HepG2 (cell line): ENCODE measurements around the gene KCTD16. TPM values are rescaled to one million over a fixed set of nuclear protein-coding genes. Genes with fewer than 3 reads are reported as not detected.

Experiments
- ATAC-seq: fragments of 200-7000 bp; cut with Tn5 transposase; 3 replicates; pipeline ENCODE4 v1.9.1; 2020; ENCODE audit warnings: mild to moderate bottlenecking, moderate library complexity
- BruUV-seq: library from RNA; stranded (reverse); fragments of 400-500 nt; replicated peaks from 2 replicates; lab custom pipeline; 2021; lab: Mats Ljungman, UMichigan
- CTCF ChIA-PET: fragments of 300-600 bp; formaldehyde crosslinking; extraction: SDS; loops from one replicate; lab custom pipeline; 2021; ENCODE audit warnings: low total read pairs, inconsistent platforms, low intra/inter-chr PET ratio; lab: Yijun Ruan, JAX
- POLR2A ChIA-PET: fragments of 350-600 bp; sonication (Branson Sonifier 250); formaldehyde crosslinking; loops from one replicate; lab custom pipeline; 2020; ENCODE audit warnings: antibody characterized with exemption, inconsistent platforms; lab: Yijun Ruan, JAX
- DNase-seq: peaks from one replicate; pipeline ENCODE4 v3.0.0-alpha.2; 2015; ENCODE audit warnings: low spot score
- FAIRE-seq: peaks from 3 replicates; lab custom pipeline; 2011; peaks lifted over from hg19 to GRCh38; lab: Jason Lieb, UNC
- H2AFZ ChIP-seq: one replicate; pipeline ENCODE4 v1.6.1; 2011; ENCODE audit warnings: low read length, inconsistent platforms
- H3K27ac ChIP-seq: fragments of 300-600 bp; 3 replicates; pipeline ENCODE4 v1.8.0; 2011; ENCODE audit warnings: mixed run types, mild to moderate bottlenecking, mixed read lengths, low read length, inconsistent platforms; ENCODE audit not compliant: insufficient read depth; ENCODE audit errors: extremely low read length
- H3K27me3 ChIP-seq, 2 experiments: fragments of 200-600 bp in 1 of 2; 2 replicates in 1 of 2; 3 replicates in 1 of 2; pipeline versions ENCODE4 v1.6.0 to v1.8.0; 2011; ENCODE audit warnings: low read length in 2 of 2, mild to moderate bottlenecking in 2 of 2, moderate library complexity in 2 of 2, inconsistent platforms in 1 of 2; ENCODE audit not compliant: insufficient read depth in 2 of 2, control insufficient read depth in 1 of 2
- H3K36me3 ChIP-seq, 2 experiments: fragments of 200-600 bp in 1 of 2; replicated peaks in 1 of 2; 2 replicates in 1 of 2; 3 replicates in 1 of 2; pipeline versions ENCODE4 v1.5.1 to v1.8.0; 2011; ENCODE audit warnings: low read length in 2 of 2, inconsistent platforms in 1 of 2; ENCODE audit not compliant: insufficient read depth in 2 of 2, control insufficient read depth in 1 of 2
- H3K4me1 ChIP-seq: 2 replicates; pipeline ENCODE4 v1.5.1; 2012; ENCODE audit warnings: low read length, inconsistent platforms; ENCODE audit not compliant: insufficient read depth
- H3K4me2 ChIP-seq: 2 replicates; pipeline ENCODE4 v1.6.0; 2011; ENCODE audit warnings: low read depth, low read length, inconsistent platforms
- H3K4me3 ChIP-seq, 3 experiments: fragments of 200-600 bp in 1 of 3; sonication (generic), shearing (Covaris generic) in 1 of 3; replicated peaks in 1 of 3; 2 replicates each; pipeline ENCODE4 v1.5.1; 2011 to 2016; ENCODE audit warnings: low read length in 3 of 3, inconsistent platforms in 2 of 3, low read depth in 2 of 3, mild to moderate bottlenecking in 2 of 3, control low read depth in 1 of 3, mixed read lengths in 1 of 3; ENCODE audit not compliant: insufficient read depth in 1 of 3
- H3K79me2 ChIP-seq: one replicate; pipeline ENCODE4 v1.6.1; 2011; ENCODE audit warnings: low read length, inconsistent platforms; ENCODE audit not compliant: insufficient read depth
- H3K9ac ChIP-seq: 2 replicates; pipeline ENCODE4 v1.6.0; 2011; ENCODE audit warnings: mild to moderate bottlenecking, low read depth, low read length, inconsistent platforms; ENCODE audit not compliant: insufficient read depth
- H3K9me3 ChIP-seq: 2 replicates; pipeline ENCODE4 v1.5.1; 2012; ENCODE audit warnings: mild to moderate bottlenecking, low read length
- H4K20me1 ChIP-seq: 2 replicates; pipeline ENCODE4 v1.6.0; 2011; ENCODE audit warnings: inconsistent platforms, mild to moderate bottlenecking, low read length, moderate library complexity; ENCODE audit not compliant: insufficient read depth
- IRF9 ChIP-seq: sonication (generic); formaldehyde crosslinking; IDR thresholded peaks from 2 replicates; pipeline ENCODE4 v1.8.0; 2022; ENCODE audit warnings: missing genetic modification reagents, mild to moderate bottlenecking, borderline replicate concordance
- PAX8 ChIP-seq: sonication (generic); formaldehyde crosslinking; IDR thresholded peaks from 2 replicates; pipeline ENCODE4 v1.8.0; 2022; ENCODE audit warnings: mild to moderate bottlenecking, missing genetic modification reagents, borderline replicate concordance
- POLR2G ChIP-seq: fragments of 200-400 bp; formaldehyde crosslinking; IDR thresholded peaks from 2 replicates; pipeline ENCODE4 v1.6.1; 2018; ENCODE audit warnings: mild to moderate bottlenecking, low read depth, low read length, moderate library complexity
- SALL2 ChIP-seq: sonication (generic); formaldehyde crosslinking; IDR thresholded peaks from 2 replicates; pipeline ENCODE4 v1.8.1; 2023; ENCODE audit warnings: mild to moderate bottlenecking, missing genetic modification reagents, inconsistent platforms
- SMARCE1 ChIP-seq: fragments of 450-650 bp; IDR thresholded peaks from 2 replicates; pipeline ENCODE4 v1.6.1; 2017; ENCODE audit warnings: borderline replicate concordance
- SNAPC5 ChIP-seq: sonication (generic); formaldehyde crosslinking; IDR thresholded peaks from 2 replicates; pipeline ENCODE4 v1.8.1; 2023; ENCODE audit warnings: mild to moderate bottlenecking, missing genetic modification reagents, borderline replicate concordance
- TBX2 ChIP-seq: sonication (generic); formaldehyde crosslinking; IDR thresholded peaks from 2 replicates; pipeline ENCODE4 v1.5.0; 2020; ENCODE audit warnings: missing genetic modification reagents, mild to moderate bottlenecking, borderline replicate concordance
- TBX3 ChIP-seq: fragments of 450-650 bp; IDR thresholded peaks from 2 replicates; pipeline ENCODE4 v1.6.1; 2017; ENCODE audit warnings: antibody characterized with exemption, mild to moderate bottlenecking, inconsistent platforms, borderline replicate concordance
- ZBED4 ChIP-seq: sonication (generic); formaldehyde crosslinking; IDR thresholded peaks from 2 replicates; pipeline ENCODE4 v1.4.0; 2020; ENCODE audit warnings: missing genetic modification reagents, borderline replicate concordance
- ZNF318 ChIP-seq: sonication (generic); formaldehyde crosslinking; IDR thresholded peaks from 2 replicates; pipeline ENCODE4 v1.4.0; 2020; ENCODE audit warnings: mild to moderate bottlenecking, missing genetic modification reagents
- ZNF335 ChIP-seq: sonication (generic); formaldehyde crosslinking; IDR thresholded peaks from 2 replicates; pipeline ENCODE4 v1.4.0; 2020; ENCODE audit warnings: missing genetic modification reagents
- ZNF557 ChIP-seq: sonication (generic); formaldehyde crosslinking; IDR thresholded peaks from 2 replicates; pipeline ENCODE4 v1.4.0; 2020; ENCODE audit warnings: missing genetic modification reagents
- WGBS: methylation state at CpG from one replicate; pipeline ENCODE4 v1.1.6; 2017; ENCODE audit warnings: low lambda C conversion rate; 5-methylcytosine and 5-hydroxymethylcytosine counted together
- in situ Hi-C: cut with HindIII; loops from 2 replicates; pipeline ENCODE4 v1.10.0; 2017; ENCODE audit warnings: low pct_unique_long_range_greater_than_20kb; ENCODE audit not compliant: extremely low pct_ligation_motif_present
- intact Hi-C: fragments of 100-400 bp; cut with micrococcal nuclease; formaldehyde crosslinking; loops from one replicate; pipeline ENCODE4 v1.10.0; 2022; ENCODE audit not compliant: unreplicated experiment
- polyA plus RNA-seq, 8 experiments: library from polyadenylated mRNA; depleted of rRNA in 3 of 8; stranded (reverse) in 7 of 8; unstranded in 1 of 8; fragments of >200 nt; fragmentation: Illumina TruSeq in 4 of 8; extraction: Trizol in 4 of 8; gene quantifications; 2 replicates each; pipeline versions ENCODE4 v1.2.1 to v1.2.3, GENCODE V29; 2011 to 2016; ENCODE audit warnings: low read depth in 4 of 8, missing spikeins in 1 of 8, mixed read lengths in 1 of 8; ENCODE audit not compliant: insufficient read depth in 1 of 8
- total RNA-seq, 5 experiments: library from RNA; depleted of rRNA; stranded (reverse); fragments of >200 nt; fragmentation: Illumina TruSeq; extraction: Trizol; gene quantifications; 2 replicates each; pipeline ENCODE4 v1.2.3, GENCODE V29; 2016; ENCODE audit warnings: low read depth in 1 of 5

Gene KCTD16
- total and polyA plus RNA-seq, 2 of the 13 experiments (the other 11 are each of a cell fraction or from before 2014, with no cell fraction given) = 0.02 to 0.09 TPM

- Histone ChIP-seq H3K4me1 (no peaks in the 10 kb centered on the region), H4K20me1 (no peaks in the 10 kb centered on the region), H2AFZ (no peak overlapping the region), H3K9ac (no peak overlapping the region), H3K27me3 (no peaks in the 10 kb centered on the region), H3K36me3 (no peaks in the 10 kb centered on the region), H3K27ac (no peak overlapping the region), H3K4me2 (no peak overlapping the region), H3K9me3 (peaks cover 12% of the 10 kb centered on the region), H3K79me2 (no peaks in the 10 kb centered on the region), H3K4me3 (no peak overlapping the region)
- CTCF ChIA-PET = no interaction called here
- intact Hi-C loops (no loop called here), in situ Hi-C loops (no loop called here)
- no peak for ATAC-seq
- no peak for DNase-seq
- no peak for FAIRE-seq
- POLR2A ChIA-PET = no interaction called here
- 49% methylated on average over 4 of the region's 4 CpGs for WGBS
- no TSS peak for BruUV-seq
- TF ChIP-seq TBX3 = no peak
- TF ChIP-seq TBX2 = no peak
- no peak for TF ChIP-seq ZNF335 (CRISPR knock-in tag)
- no peak for TF ChIP-seq SNAPC5
- no peak for TF ChIP-seq IRF9 (CRISPR knock-in tag)
- TF ChIP-seq POLR2G = no peak
- no peak for TF ChIP-seq SMARCE1
- TF ChIP-seq ZNF557 (CRISPR knock-in tag) = no peak
- TF ChIP-seq ZNF318 (CRISPR knock-in tag) = no peak
- TF ChIP-seq ZBED4 (CRISPR knock-in tag) = no peak
- TF ChIP-seq PAX8 (CRISPR knock-in tag) = no peak
- no peak for TF ChIP-seq SALL2
Observed at GRCh38 chr5:144438237-144438636, 267.6 kb downstream of the KCTD16 start.
